Spleen (tissue), 11 donors: ENCODE measurements around the gene SLC8A1. TPM values are rescaled to one million over a fixed set of nuclear protein-coding genes. Genes with fewer than 3 reads are reported as not detected.

Source experiments
- DNase-seq: peaks from one replicate; pipeline ENCODE4 v3.0.0-alpha.2; 2020
- H3K27ac ChIP-seq, 8 donors: fragments of 200-600 bp; sonication (generic) in 7 of 8; 1 replicate in 4 of 8; 2 replicates in 4 of 8; pipeline versions ENCODE4 v1.5.0 to v1.8.0; 2016 to 2021; ENCODE audit warnings: inconsistent platforms in 4 of 8, mild to moderate bottlenecking in 4 of 8, moderate library complexity in 1 of 8
- H3K27me3 ChIP-seq, 7 donors: fragments of 200-600 bp; sonication (generic) in 6 of 7; replicated peaks in 1 of 7; 1 replicate in 4 of 7; 2 replicates in 3 of 7; pipeline versions ENCODE4 v1.5.0 to v1.8.0; 2016 to 2021; ENCODE audit warnings: inconsistent platforms in 3 of 7, mild to moderate bottlenecking in 1 of 7
- H3K36me3 ChIP-seq, 6 donors: fragments of 200-600 bp; sonication (generic) in 5 of 6; 1 replicate in 4 of 6; 2 replicates in 2 of 6; pipeline versions ENCODE4 v1.5.0 to v1.8.0; 2016 to 2021; ENCODE audit warnings: inconsistent platforms in 2 of 6
- H3K4me1 ChIP-seq, 6 donors: fragments of 200-600 bp; sonication (generic) in 5 of 6; 1 replicate in 3 of 6; 2 replicates in 3 of 6; pipeline versions ENCODE4 v1.5.0 to v1.8.0; 2016 to 2021; ENCODE audit warnings: inconsistent platforms in 3 of 6
- H3K4me3 ChIP-seq, 8 donors: fragments of 200-600 bp; sonication (generic) in 7 of 8; 1 replicate in 4 of 8; 2 replicates in 4 of 8; pipeline versions ENCODE4 v1.5.0 to v1.8.0; 2016 to 2021; ENCODE audit warnings: inconsistent platforms in 4 of 8, mild to moderate bottlenecking in 4 of 8, moderate library complexity in 2 of 8
- H3K9me3 ChIP-seq, 8 donors: fragments of 200-600 bp; sonication (generic) in 7 of 8; 1 replicate in 4 of 8; 2 replicates in 4 of 8; pipeline versions ENCODE4 v1.5.0 to v1.8.0; 2016 to 2021; ENCODE audit warnings: inconsistent platforms in 4 of 8
- CTCF ChIP-seq, 11 experiments: fragments of 200-600 bp in 7 of 11; fragments of 450-650 bp in 4 of 11; sonication (generic) in 4 of 11; IDR thresholded peaks in 8 of 11; conservative IDR thresholded peaks in 3 of 11; 1 replicate in 7 of 11; 2 replicates in 4 of 11; pipeline versions ENCODE4 v1.4.0 to v1.8.0; 2016 to 2021; ENCODE audit warnings: antibody characterized with exemption in 11 of 11, inconsistent platforms in 4 of 11, mild to moderate bottlenecking in 1 of 11
- POLR2A ChIP-seq, 3 donors: fragments of 450-650 bp; IDR thresholded peaks; one replicate each; pipeline ENCODE4 v1.5.1; 2017; ENCODE audit warnings: antibody characterized with exemption in 3 of 3, mild to moderate bottlenecking in 1 of 3
- POLR2AphosphoS5 ChIP-seq, 3 donors: sonication (generic); formaldehyde crosslinking; IDR thresholded peaks; one replicate each; pipeline ENCODE4 v1.5.1; 2017; ENCODE audit warnings: antibody characterized with exemption in 3 of 3
- WGBS, 5 donors: extraction: QIAGEN DNeasy Blood & Tissue Kit in 3 of 5; methylation state at CpG; one replicate each; pipeline versions ENCODE4 v1.1.5 to v1.1.7; 2013 to 2018; 5-methylcytosine and 5-hydroxymethylcytosine counted together
- intact Hi-C: fragments of 100-400 bp; cut with DNase I; formaldehyde crosslinking; loops from one replicate; pipeline ENCODE4 v1.15.0; 2023; ENCODE audit warnings: low total_unique reads
- polyA plus RNA-seq, 3 donors: library from polyadenylated mRNA; stranded (reverse); fragments of 200-250 nt; gene quantifications; one replicate each; pipeline ENCODE4 v1.2.1, GENCODE V29; 2013
- total RNA-seq, 7 donors: library from RNA; depleted of rRNA in 3 of 7; stranded (reverse); fragments of >200 nt in 3 of 7; fragmentation: NEBNext Ultra II Directional in 4 of 7; extraction: Animal tissue kit (Norgen Biotek cat#: 25700) in 4 of 7; gene quantifications; one replicate each; pipeline versions ENCODE4 v1.1.0 to v1.2.1, GENCODE V29; 2016 to 2021
- donor health status: healthy with polysubstance abuse.
- donor health status: DM: no; HTN: no; CAD: no; lungs with moderate emphysema.
- donor health status: DM: no; HTN: no; CAD: no.
- donor health status: Bipolar disorder and iron deficiency.
- donor health status: healthy.
- donor health status: DM: no; HTN: no; CAD: no.
- donor health status: DM: yes; HTN: yes; CAD: no.

SLC8A1 gene
- total and polyA plus RNA-seq, 10 donors, result 0.36 to 86.0 (median 58.3) TPM

GRCh38 chr2:40431600-40431955 lies 20.3 kb downstream of the SLC8A1 start:
- peaks cover 0 to 32% (median 2%) of the 10 kb centered on the region in 6 donors for H3K4me1 ChIP-seq
- peak overlapping the region in 4 of 8 donors; percentile 13 to 55 (median 28) for H3K27ac ChIP-seq
- DNase-seq, result no peak
- H3K9me3 ChIP-seq, result no peaks in the 10 kb centered on the region
- 33 to 54% (median 45%) methylated on average over 3 of the region's 3 CpGs for WGBS, 5 donors
- H3K36me3 ChIP-seq, result peaks cover 0 to 8% (median 0%) of the 10 kb centered on the region in 6 donors
- no peaks in the 10 kb centered on the region for H3K27me3 ChIP-seq
- intact Hi-C loops, result no loop called here
- no peak overlapping the region for H3K4me3 ChIP-seq
- TF ChIP-seq POLR2AphosphoS5 (IDR thresholded peaks at IDR 0.05) (peak in 1 of 3 donors; percentile 30), CTCF (IDR thresholded peaks at IDR 0.05 in 8 of 11, conservative IDR thresholded peaks at IDR 0.05 in 3 of 11) (no peak)

GRCh38 chr2:40430776-40431599 lies 20.9 kb downstream of the SLC8A1 start:
- intact Hi-C loops, result no loop called here
- Histone ChIP-seq H3K27me3 (no peaks in the 10 kb centered on the region), H3K36me3 (peaks cover 0 to 8% (median 0%) of the 10 kb centered on the region in 6 donors), H3K4me3 (no peak overlapping the region), H3K27ac (peak overlapping the region in 4 of 8 donors; percentile 2 to 55 (median 28)), H3K4me1 (peaks cover 0 to 27% (median 2%) of the 10 kb centered on the region in 6 donors), H3K9me3 (no peaks in the 10 kb centered on the region)
- 81 to 94% (median 90%) methylated on average over 7 of the region's 7 CpGs for WGBS, 5 donors
- no peak for TF ChIP-seq POLR2AphosphoS5 (IDR thresholded peaks at IDR 0.05)
- no peak for TF ChIP-seq POLR2A (IDR thresholded peaks at IDR 0.05)
- no peak for TF ChIP-seq CTCF (IDR thresholded peaks at IDR 0.05 in 8 of 11, conservative IDR thresholded peaks at IDR 0.05 in 3 of 11)
- no peak for DNase-seq

GRCh38 chr2:40428439-40428838 lies 23.5 kb downstream of the SLC8A1 start:
- intact Hi-C loops, result no loop called here
- WGBS, 5 donors, result 77 to 93% (median 86%) methylated on average over 6 of the region's 6 CpGs
- H3K36me3 ChIP-seq, result peaks cover 0 to 8% (median 0%) of the 10 kb centered on the region in 6 donors
- no peaks in the 10 kb centered on the region for H3K9me3 ChIP-seq
- no peaks in the 10 kb centered on the region for H3K27me3 ChIP-seq
- no peak overlapping the region for H3K4me3 ChIP-seq
- TF ChIP-seq POLR2A (IDR thresholded peaks at IDR 0.05), result no peak
- no peak for TF ChIP-seq CTCF (IDR thresholded peaks at IDR 0.05 in 8 of 11, conservative IDR thresholded peaks at IDR 0.05 in 3 of 11)
- TF ChIP-seq POLR2AphosphoS5 (IDR thresholded peaks at IDR 0.05), result no peak
- DNase-seq, result no peak
- no peak overlapping the region for H3K27ac ChIP-seq
- peaks cover 0 to 18% (median 0%) of the 10 kb centered on the region in 6 donors for H3K4me1 ChIP-seq

- no peak for DNase-seq
- Histone ChIP-seq H3K27me3 (no peaks in the 10 kb centered on the region), H3K4me3 (no peak overlapping the region), H3K4me1 (peaks cover 0 to 4% (median 0%) of the 10 kb centered on the region in 6 donors), H3K36me3 (no peaks in the 10 kb centered on the region), H3K9me3 (no peaks in the 10 kb centered on the region), H3K27ac (peak overlapping the region in 2 of 8 donors; percentile 26 to 31)
- 70 to 86% (median 77%) methylated on average over 5 of the region's 5 CpGs for WGBS, 5 donors
- TF ChIP-seq POLR2AphosphoS5 (IDR thresholded peaks at IDR 0.05) (no peak), CTCF (IDR thresholded peaks at IDR 0.05 in 8 of 11, conservative IDR thresholded peaks at IDR 0.05 in 3 of 11) (no peak)
- intact Hi-C loops, result no loop called here
Observed at GRCh38 chr2:40421631-40422297, 30.1 kb downstream of the SLC8A1 start.
